Fibroblast of skin of left biceps (primary cell): Measurements from ENCODE around the gene PRR36.
"Not testable (repeated sequence)": the region's sequence is repeated elsewhere in the genome, so short reads cannot be mapped to it uniquely, and the experiment has no call there.

Experiments
- DNase-seq, 2 experiments: peaks; one replicate each; pipeline ENCODE4 v3.0.0-alpha.2; 2013; ENCODE audit warnings: low read depth in 2 of 2

PRR36 gene

GRCh38 chr19:7874076-7874896 is at the start of gene PRR36:
PRR36 (minus strand) TSS chr19:7874390; CDS start chr19:7873689, 701 bp downstream.
- DNase-seq, result no peak

GRCh38 chr19:7923295-7924191 is 49.4 kb upstream of the PRR36 start:
- no peak for DNase-seq

- DNase-seq, result no peak
These were observed 48.6 kb upstream of the PRR36 start for GRCh38 chr19:7922836-7923195.

- no peak for DNase-seq
These were observed 48.0 kb upstream of the PRR36 start for GRCh38 chr19:7921967-7922835.

- DNase-seq, result no peak
These were observed 47.2 kb upstream of the PRR36 start for GRCh38 chr19:7921302-7921966.

GRCh38 chr19:7920519-7921301 is 46.5 kb upstream of the PRR36 start:
- DNase-seq, result peak; percentile 88 to 90

- peak; percentile 85 to 89 for DNase-seq
These were observed 45.7 kb upstream of the PRR36 start, which contains the start of gene SNAPC2 for GRCh38 chr19:7919610-7920518. SNAPC2 (plus strand) TSS chr19:7920338; CDS start chr19:7920367, 29 bp downstream.

GRCh38 chr19:7918615-7919421 is 44.6 kb upstream of the PRR36 start:
- DNase-seq, result no peak

- not testable (repeated sequence) for DNase-seq
These were observed 43.9 kb upstream of the PRR36 start for GRCh38 chr19:7918062-7918614.

GRCh38 chr19:7917267-7918061 is 43.3 kb upstream of the PRR36 start:
- no peak for DNase-seq

- DNase-seq, result no peak
These were observed 42.7 kb upstream of the PRR36 start for GRCh38 chr19:7916955-7917266.

- no peak for DNase-seq
These were observed 42.1 kb upstream of the PRR36 start for GRCh38 chr19:7916103-7916954.

GRCh38 chr19:7915250-7916102 is 41.3 kb upstream of the PRR36 start:
- DNase-seq, result no peak

- no peak for DNase-seq
These were observed 40.4 kb upstream of the PRR36 start, which contains the start of gene TGFBR3L for GRCh38 chr19:7914598-7915045. TGFBR3L (plus strand) TSS chr19:7914830.

GRCh38 chr19:7914099-7914498 is 39.9 kb upstream of the PRR36 start:
- no peak for DNase-seq
